Stimulated activated CD4-positive, alpha-beta T cell treated with anti-CD3 and anti-CD28 coated beads, Interleukin-2, amount 100 ng/mL, for 48 hours (primary cell): ENCODE measurements around the gene CXorf66.
"Not testable (repeated sequence)": the region's sequence is repeated elsewhere in the genome, so short reads cannot be mapped to it uniquely, and the experiment has no call there.

Experiments
- DNase-seq, 2 donors: peaks; one replicate each; pipeline ENCODE4 v3.0.0-alpha.2; 2020

Gene CXorf66

GRCh38 chrX:139965421-139965820, at the start of gene CXorf66:
Gene CXorf66, minus strand, starts transcription at chrX:139965521. Its CDS starts 25 bp downstream, at chrX:139965496.
- DNase-seq, result no peak

- no peak for DNase-seq
Measured at GRCh38 chrX:139982856-139983255, 17.5 kb upstream of the CXorf66 start.

- DNase-seq, result no peak
Measured at GRCh38 chrX:139974471-139974870, 9.2 kb upstream of the CXorf66 start.

GRCh38 chrX:139972629-139973624, 7.6 kb upstream of the CXorf66 start:
- DNase-seq, result no peak

GRCh38 chrX:139972113-139972512, 6.8 kb upstream of the CXorf66 start:
- no peak for DNase-seq

- DNase-seq, result no peak
Measured at GRCh38 chrX:139971394-139971749, 6.1 kb upstream of the CXorf66 start.

- no peak for DNase-seq
Measured at GRCh38 chrX:139969286-139969685, 4.0 kb upstream of the CXorf66 start.

GRCh38 chrX:139967750-139968149, 2.4 kb upstream of the CXorf66 start:
- no peak for DNase-seq

- no peak for DNase-seq
Measured at GRCh38 chrX:139967300-139967699, 2.0 kb upstream of the CXorf66 start.

- not testable (repeated sequence) for DNase-seq
Measured at GRCh38 chrX:139966159-139966558, 838 bp upstream of the CXorf66 start.

- not testable (repeated sequence) for DNase-seq
Measured at GRCh38 chrX:139961091-139961490, 4.2 kb downstream of the CXorf66 start.

- DNase-seq, result no peak
Measured at GRCh38 chrX:139949703-139950102, 15.6 kb downstream of the CXorf66 start.

- no peak for DNase-seq
Measured at GRCh38 chrX:139945075-139945474, 20.2 kb downstream of the CXorf66 start.

- no peak for DNase-seq
Measured at GRCh38 chrX:139936259-139936658, 29.1 kb downstream of the CXorf66 start.

GRCh38 chrX:139933904-139934303, 31.4 kb downstream of the CXorf66 start:
- DNase-seq, result no peak

GRCh38 chrX:139932901-139933796, 32.2 kb downstream of the CXorf66 start, which contains the start of gene ATP11C:
Gene ATP11C, minus strand, starts transcription at chrX:139933053. Its CDS starts 1,011 bp downstream, at chrX:139932042.
- DNase-seq, result peak; percentile 63 to 65

- DNase-seq, result peak; percentile 7 to 9
Measured at GRCh38 chrX:139932073-139932900, 33.0 kb downstream of the CXorf66 start.

GRCh38 chrX:139931646-139932072, 33.7 kb downstream of the CXorf66 start:
- no peak for DNase-seq

- DNase-seq, result peak; percentile 2 to 5
Measured at GRCh38 chrX:139930916-139931645, 34.2 kb downstream of the CXorf66 start.

- DNase-seq, result no peak
Measured at GRCh38 chrX:139930401-139930800, 34.9 kb downstream of the CXorf66 start.

- DNase-seq, result no peak
Measured at GRCh38 chrX:139929876-139930275, 35.4 kb downstream of the CXorf66 start.

GRCh38 chrX:139924696-139925095, 40.6 kb downstream of the CXorf66 start:
- DNase-seq, result no peak
